GM12801 (cell line): ENCODE data around the gene SH3D19.

ENCODE experiments used
- TF ChIP-seq, protein P1 (sequence below): IDR thresholded peaks from one replicate; pipeline ENCODE4 v1.5.1; 2011; ENCODE audit warnings: control low read depth; ENCODE audit not compliant: insufficient read length; ENCODE audit errors: extremely low read depth

Gene SH3D19

GRCh38 chr4:151175233-151175632 is 150.2 kb downstream of the SH3D19 start:
- TF ChIP-seq, protein P1, sequence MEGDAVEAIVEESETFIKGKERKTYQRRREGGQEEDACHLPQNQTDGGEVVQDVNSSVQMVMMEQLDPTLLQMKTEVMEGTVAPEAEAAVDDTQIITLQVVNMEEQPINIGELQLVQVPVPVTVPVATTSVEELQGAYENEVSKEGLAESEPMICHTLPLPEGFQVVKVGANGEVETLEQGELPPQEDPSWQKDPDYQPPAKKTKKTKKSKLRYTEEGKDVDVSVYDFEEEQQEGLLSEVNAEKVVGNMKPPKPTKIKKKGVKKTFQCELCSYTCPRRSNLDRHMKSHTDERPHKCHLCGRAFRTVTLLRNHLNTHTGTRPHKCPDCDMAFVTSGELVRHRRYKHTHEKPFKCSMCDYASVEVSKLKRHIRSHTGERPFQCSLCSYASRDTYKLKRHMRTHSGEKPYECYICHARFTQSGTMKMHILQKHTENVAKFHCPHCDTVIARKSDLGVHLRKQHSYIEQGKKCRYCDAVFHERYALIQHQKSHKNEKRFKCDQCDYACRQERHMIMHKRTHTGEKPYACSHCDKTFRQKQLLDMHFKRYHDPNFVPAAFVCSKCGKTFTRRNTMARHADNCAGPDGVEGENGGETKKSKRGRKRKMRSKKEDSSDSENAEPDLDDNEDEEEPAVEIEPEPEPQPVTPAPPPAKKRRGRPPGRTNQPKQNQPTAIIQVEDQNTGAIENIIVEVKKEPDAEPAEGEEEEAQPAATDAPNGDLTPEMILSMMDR: no peak

DNA sequence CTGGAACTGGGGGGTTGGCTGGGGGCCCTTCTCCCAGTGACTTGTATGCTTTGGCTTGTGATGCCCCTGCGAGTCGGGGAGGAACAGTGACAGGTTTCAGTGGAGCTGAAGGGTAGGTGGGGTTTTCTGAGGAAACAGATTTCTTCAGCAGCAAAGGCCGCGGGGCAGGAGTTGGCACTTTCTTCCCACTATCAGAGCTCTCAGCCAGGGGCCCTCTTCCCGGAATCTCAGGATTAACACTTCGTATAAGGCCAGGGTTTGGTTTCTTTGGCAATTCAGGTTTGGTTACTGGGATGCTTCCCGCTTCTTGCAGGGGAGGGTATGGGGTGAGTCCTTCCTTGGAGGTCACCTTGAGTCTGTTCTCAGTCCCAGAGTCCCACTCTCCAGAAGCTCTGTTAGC is 150.6 kb downstream of the SH3D19 start:
- TF ChIP-seq, protein P1: no peak

DNA sequence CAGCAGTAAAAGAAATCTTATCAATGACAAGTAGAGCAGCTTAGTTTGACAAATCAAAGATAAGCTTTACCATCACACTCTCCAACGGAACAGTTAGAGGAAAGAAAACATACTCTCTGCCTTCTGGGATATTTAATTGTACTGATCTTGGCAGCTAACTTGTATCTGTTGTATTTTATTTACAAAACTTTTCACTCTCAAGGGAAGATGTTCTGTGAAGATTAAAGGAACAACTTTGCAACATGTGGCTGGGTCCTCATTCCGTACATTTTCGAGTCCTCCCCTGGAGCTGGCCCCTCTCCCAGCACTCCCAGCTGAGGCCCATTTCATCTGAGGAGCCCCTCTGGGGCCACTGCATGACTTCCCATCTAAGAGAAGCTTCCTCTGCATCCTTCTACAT is 151.5 kb downstream of the SH3D19 start:
- TF ChIP-seq, protein P1: no peak

- TF ChIP-seq, protein P1: no peak
Observed at GRCh38 chr4:151169900-151170299, 155.5 kb downstream of the SH3D19 start.

DNA sequence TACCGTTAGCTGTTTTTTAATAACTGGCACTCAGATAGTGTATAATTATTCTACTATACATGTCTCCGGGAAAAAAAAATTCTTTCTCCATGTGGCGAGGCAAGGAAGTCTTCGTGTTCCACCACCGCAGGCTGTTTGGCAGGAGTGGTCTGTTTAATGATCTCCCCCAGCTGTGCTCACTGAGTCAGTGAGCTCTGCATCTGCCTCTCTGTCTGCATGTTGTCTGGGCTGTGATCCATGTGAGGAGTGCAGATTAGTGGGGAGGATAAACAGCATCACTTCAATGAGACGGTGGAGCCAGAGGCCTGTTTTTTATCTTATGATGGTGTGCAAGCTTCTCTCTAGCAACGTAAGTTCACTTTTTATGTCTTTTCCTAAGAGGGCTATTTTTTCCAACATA is 156.2 kb downstream of the SH3D19 start:
- TF ChIP-seq, protein P1: no peak

- TF ChIP-seq, protein P1: no peak
Observed at GRCh38 chr4:151167561-151167960, 157.8 kb downstream of the SH3D19 start.

DNA sequence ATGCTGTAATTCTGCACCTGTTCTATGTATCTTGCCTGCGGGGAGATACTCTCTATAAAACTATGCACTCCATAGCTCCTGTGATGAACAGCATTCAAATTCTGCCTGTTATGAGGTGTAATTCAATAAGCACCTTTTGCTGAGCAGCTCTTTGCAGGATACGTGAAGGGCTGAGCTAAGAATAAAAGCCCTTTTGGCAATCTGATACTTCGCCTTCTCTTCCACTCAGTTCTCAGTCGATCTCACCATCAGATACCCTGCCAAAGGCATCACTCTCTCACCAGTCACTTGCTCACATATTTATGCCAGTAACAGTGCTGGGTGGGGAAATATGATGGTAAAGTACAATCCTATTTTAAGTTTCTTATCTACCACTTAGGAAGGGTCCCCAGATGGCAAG is 158.8 kb downstream of the SH3D19 start:
- TF ChIP-seq, protein P1: no peak
